Measurements from ENCODE around the gene EVX2.

Gene EVX2

DNA sequence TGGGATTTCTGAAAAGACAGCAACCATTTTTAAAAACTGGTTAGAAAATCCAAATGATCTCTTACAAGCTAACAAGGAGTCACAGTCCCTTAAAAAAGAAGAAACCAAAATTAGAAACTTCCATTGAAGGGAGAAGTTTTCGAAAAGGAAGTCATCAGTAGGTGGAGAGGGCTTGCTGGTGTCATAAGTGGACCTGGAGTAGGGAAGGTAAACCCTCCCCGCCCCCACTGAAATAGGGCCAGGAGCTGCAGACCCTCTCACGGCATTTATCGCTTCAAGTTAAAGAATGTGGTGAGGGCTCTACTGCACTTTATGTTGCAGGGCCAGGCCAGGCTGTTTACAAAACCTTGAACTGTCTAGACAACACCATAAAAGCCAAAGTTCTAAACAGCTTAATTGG is 26.2 kb upstream of the EVX2 start:
- Histone ChIP-seq H3K9ac (ENCODE audit: low read length) (no peak overlapping the region), H3K36me3 (ENCODE audit: control insufficient read depth, insufficient read depth, low read length) (no peaks in the 10 kb centered on the region), H3K27ac (ENCODE audit: low read depth, low read length) (no peak overlapping the region), H3K4me1 (ENCODE audit: control insufficient read depth, insufficient read depth, low read length) (no peaks in the 10 kb centered on the region), H3K4me3 (ENCODE audit: low read length) (no peak overlapping the region), H3K27me3 (ENCODE audit: control insufficient read depth, insufficient read depth, low read length) (peaks cover 49% of the 10 kb centered on the region)

DNA sequence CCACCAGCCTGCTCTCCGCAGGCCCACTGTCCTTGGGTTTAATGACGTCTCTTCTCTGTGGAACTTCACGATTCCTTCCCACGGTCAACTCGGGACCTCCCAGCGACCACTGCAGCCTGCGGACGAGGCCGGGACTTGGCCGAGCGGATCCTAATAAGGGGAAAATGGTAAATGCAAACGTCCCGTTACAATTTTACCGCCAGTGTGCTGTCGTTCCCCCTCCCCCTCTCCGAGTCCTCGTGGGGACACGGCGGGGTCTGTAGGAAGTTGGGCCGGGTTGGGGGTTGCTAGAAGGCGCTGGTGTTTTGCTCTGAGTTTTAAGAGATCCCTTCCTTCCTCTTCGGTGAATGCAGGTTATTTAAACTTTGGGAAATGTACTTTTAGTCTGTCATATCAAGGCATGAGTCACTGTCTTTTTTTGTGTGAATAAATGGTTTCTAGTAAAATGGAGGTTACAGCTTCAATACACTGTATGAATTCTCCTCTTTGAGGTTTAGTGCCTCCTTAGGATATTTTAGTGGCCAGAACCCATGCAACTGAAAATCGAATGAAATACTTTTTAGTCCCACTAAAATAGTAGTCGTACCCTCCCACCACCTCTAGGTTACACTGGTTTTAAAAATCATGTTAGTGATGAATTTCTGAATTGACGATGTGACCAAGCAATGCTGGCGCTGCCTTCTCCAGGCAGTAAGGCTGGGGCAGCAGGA is 25.6 kb upstream of the EVX2 start:
- Histone ChIP-seq H3K4me1 (ENCODE audit: control insufficient read depth, insufficient read depth, low read length) (no peaks in the 10 kb centered on the region), H3K36me3 (ENCODE audit: control insufficient read depth, insufficient read depth, low read length) (no peaks in the 10 kb centered on the region)

DNA sequence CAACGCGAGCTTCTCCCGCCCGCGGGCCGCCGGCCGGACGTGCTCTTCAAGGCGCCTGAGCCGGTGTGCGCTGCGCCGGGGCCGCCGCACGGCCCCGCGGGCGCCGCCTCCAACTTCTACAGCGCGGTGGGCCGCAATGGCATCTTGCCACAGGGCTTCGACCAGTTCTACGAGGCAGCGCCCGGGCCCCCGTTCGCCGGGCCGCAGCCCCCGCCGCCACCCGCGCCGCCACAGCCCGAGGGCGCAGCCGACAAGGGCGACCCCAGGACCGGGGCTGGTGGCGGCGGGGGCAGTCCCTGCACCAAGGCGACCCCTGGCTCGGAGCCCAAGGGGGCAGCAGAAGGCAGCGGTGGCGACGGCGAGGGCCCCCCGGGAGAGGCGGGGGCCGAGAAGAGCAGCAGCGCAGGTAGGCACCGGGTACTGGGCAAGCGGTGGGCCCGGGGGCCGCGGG is 24.0 kb upstream of the EVX2 start:
- H3K36me3 ChIP-seq (ENCODE audit: control insufficient read depth, insufficient read depth, low read length) = no peaks in the 10 kb centered on the region
- H3K9ac ChIP-seq (ENCODE audit: low read length) = no peak overlapping the region
- H3K27me3 ChIP-seq (ENCODE audit: control insufficient read depth, insufficient read depth, low read length) = peaks cover 45% of the 10 kb centered on the region
- H3K4me1 ChIP-seq (ENCODE audit: control insufficient read depth, insufficient read depth, low read length) = no peaks in the 10 kb centered on the region
- H3K4me3 ChIP-seq (ENCODE audit: low read length) = no peak overlapping the region
- no peak overlapping the region for H3K27ac ChIP-seq (ENCODE audit: low read depth, low read length)

More for the DNA sequence above, 25.6 kb upstream of the EVX2 start:
- Histone ChIP-seq H3K27me3 (ENCODE audit: control insufficient read depth, insufficient read depth, low read length) (peaks cover 47% of the 10 kb centered on the region), H3K4me3 (ENCODE audit: low read length) (no peak overlapping the region), H3K9ac (ENCODE audit: low read length) (no peak overlapping the region), H3K27ac (ENCODE audit: low read depth, low read length) (no peak overlapping the region)

DNA sequence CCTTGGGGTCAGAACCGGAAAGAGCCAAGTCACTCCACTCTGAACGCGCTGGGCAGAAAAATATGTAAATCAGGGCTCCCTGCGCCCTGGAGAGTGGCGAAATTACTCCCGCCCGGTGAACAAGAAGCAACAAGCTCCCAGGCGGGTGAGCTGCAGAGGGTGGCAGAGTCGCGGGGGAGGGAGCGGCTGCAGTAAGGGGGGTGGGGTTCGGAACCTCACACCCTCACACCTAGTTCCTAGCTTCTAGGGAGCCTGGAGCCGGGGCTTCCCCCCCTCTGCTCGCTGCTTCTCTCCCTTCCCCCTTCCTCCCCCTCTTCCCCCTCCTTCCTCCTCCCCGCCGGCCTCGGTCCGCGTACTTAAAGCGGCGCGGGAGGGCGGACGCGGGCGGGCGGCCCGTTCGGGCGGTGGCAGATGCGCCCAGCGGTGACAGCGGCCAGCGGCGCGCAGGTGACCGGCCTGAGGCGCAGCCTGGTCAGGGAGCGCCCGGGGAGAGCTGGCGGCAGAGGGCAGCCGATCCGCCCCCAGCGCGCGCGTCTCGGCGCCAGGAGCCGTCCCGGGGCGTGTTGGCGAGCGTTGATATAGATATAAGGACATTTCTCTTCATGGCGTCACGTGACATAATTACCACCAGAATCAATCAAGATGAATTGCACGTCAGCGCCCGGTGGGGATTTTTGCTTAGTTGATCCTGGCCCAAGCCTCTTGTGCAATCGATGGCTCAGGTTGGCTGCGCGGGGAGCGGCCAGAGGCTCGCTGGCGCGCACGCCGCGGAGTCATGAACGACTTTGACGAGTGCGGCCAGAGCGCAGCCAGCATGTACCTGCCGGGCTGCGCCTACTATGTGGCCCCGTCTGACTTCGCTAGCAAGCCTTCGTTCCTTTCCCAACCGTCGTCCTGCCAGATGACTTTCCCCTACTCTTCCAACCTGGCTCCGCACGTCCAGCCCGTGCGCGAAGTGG is 23.1 kb upstream of the EVX2 start, which contains the start of gene HOXD11:
HOXD11 (plus strand) TSS at position 700 of the 959 bp plus-strand sequence; CDS start at position 776, 76 bp downstream.
- no peaks in the 10 kb centered on the region for H3K4me1 ChIP-seq (ENCODE audit: control insufficient read depth, insufficient read depth, low read length)
- peak within 1 kb of the TSS; percentile 63 for H3K4me3 ChIP-seq (ENCODE audit: low read length)
- H3K9ac ChIP-seq (ENCODE audit: low read length) = no peak within 1 kb of the TSS
- peak within 1 kb of the TSS; percentile 48 for H3K27ac ChIP-seq (ENCODE audit: low read depth, low read length)
- peaks cover 39% of the 10 kb centered on the region for H3K27me3 ChIP-seq (ENCODE audit: control insufficient read depth, insufficient read depth, low read length)
- H3K36me3 ChIP-seq (ENCODE audit: control insufficient read depth, insufficient read depth, low read length) = no peaks in the 10 kb centered on the region

DNA sequence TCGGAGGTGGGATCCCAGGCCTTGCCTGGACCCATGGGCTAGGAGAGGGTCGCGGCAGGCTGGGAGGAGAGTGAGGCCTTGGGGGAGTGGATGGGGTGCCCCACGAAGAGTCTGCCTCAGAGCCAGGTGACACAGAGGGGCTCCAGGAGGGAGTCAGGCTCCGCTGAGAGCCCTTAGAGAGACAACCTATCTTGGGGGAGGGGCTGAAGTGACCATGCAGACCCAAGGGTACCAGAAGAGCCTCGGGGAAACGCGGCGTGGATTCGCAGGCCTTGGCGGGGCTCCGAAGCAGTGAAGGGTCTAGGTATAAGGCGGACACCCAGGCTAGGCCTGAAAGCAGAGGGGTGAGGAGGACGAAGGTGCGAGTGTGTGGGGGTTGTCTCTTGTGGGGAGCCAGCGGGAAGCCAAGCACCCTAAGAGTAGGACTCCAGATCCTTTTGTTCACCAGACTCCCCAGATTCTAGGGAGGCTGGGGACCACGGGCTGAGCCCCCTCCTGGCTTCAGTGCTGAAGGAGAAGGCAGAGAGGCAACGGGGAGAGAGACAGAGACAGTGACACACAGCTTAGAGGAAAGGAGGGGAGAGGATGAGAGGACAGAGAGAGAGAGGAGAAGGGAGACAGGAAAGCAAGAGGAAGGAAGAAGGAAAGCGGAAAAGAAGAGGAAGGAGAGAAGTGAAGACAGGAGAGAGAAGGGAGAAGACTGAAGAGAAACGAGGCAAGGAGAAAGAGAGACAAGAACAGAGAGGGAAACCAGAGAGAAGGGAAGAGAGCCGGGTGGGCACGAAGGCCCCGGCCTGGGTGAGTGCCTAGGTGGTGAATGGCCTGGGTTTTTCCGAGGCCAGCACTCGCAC is 22.2 kb upstream of the EVX2 start:
- Histone ChIP-seq H3K27me3 (ENCODE audit: control insufficient read depth, insufficient read depth, low read length) (peaks cover 43% of the 10 kb centered on the region), H3K4me1 (ENCODE audit: control insufficient read depth, insufficient read depth, low read length) (no peaks in the 10 kb centered on the region), H3K36me3 (ENCODE audit: control insufficient read depth, insufficient read depth, low read length) (no peaks in the 10 kb centered on the region), H3K4me3 (ENCODE audit: low read length) (peak overlapping the region; percentile 63), H3K27ac (ENCODE audit: low read depth, low read length) (peak overlapping the region; percentile 48), H3K9ac (ENCODE audit: low read length) (no peak overlapping the region)

DNA sequence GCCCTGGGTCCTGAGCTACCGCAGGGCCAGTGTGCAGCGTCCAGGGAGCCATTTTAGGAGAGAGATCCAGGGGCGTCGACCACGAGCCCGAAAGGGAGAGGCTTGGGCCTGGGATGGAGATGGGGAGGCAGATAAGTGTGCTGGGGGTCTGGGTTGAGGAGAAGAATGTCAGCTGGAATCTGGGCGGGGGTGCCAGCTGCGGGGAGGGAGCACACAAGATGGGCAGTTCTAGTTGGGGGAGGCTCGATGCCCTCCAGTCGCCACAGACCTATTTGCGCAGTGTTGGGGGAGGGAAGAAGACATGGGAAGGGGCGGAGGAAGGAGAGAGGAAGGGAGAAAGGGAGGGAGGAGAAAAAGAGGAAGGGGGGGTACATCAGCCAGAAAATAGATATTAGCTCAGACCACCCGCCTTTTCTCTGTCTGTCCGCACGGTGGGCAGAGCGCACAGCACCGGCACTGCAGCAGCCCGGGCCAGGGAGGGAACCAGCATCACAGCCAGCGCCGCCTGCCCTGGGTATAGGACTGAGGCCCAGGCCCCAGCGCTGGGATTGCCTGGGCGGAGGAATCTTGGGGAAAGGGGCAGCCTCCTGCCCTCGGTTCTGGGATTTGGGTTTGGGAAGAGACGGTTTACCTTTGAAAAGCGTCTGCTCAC is 21.4 kb upstream of the EVX2 start:
- H3K36me3 ChIP-seq (ENCODE audit: control insufficient read depth, insufficient read depth, low read length) = no peaks in the 10 kb centered on the region
- H3K9ac ChIP-seq (ENCODE audit: low read length) = no peak overlapping the region
- no peaks in the 10 kb centered on the region for H3K4me1 ChIP-seq (ENCODE audit: control insufficient read depth, insufficient read depth, low read length)
- H3K27me3 ChIP-seq (ENCODE audit: control insufficient read depth, insufficient read depth, low read length) = peaks cover 49% of the 10 kb centered on the region
- peak overlapping the region; percentile 31 for H3K4me3 ChIP-seq (ENCODE audit: low read length)
- H3K27ac ChIP-seq (ENCODE audit: low read depth, low read length) = peak overlapping the region; percentile 48

DNA sequence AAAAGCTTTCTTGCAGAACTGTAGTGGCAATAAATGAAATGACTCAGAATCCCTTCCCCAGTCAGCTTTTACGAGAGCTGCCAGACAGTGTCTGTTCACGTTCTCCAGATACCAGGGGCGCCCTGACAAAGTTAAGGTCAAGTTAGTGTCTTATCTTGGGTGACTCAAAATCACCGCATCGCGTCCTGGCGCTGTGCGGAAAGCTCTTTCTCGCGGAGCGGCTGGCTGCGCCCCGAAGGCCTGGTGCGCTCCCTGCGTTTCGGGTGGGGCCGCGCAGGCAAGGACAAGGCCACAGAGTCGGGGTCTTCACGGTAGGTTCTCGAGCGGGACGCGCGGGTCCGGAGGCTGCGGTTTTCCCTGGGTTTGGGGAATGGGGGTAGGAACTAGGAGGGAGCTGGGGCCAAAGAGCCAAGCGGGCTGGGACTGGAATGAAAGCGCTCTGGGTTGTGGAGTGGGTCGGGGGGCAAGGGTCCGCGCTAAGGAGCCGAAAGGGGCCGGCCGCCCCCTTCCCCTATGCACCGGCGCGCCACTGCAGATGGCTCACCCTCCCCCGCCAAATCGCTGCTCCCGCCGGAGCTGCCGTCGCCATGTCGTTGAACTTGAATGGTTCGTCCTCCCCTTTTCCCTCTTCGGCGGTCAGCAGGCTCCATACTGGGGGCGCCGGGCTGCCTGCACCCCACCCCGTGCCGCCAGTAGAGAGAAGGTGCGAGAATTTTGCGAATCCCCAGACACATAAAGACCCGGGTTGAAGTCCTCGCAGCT is 20.7 kb upstream of the EVX2 start:
- H3K9ac ChIP-seq (ENCODE audit: low read length) = no peak overlapping the region
- peak overlapping the region; percentile 29 for H3K4me3 ChIP-seq (ENCODE audit: low read length)
- peaks cover 50% of the 10 kb centered on the region for H3K27me3 ChIP-seq (ENCODE audit: control insufficient read depth, insufficient read depth, low read length)
- no peaks in the 10 kb centered on the region for H3K4me1 ChIP-seq (ENCODE audit: control insufficient read depth, insufficient read depth, low read length)
- H3K27ac ChIP-seq (ENCODE audit: low read depth, low read length) = peak overlapping the region; percentile 48
- no peaks in the 10 kb centered on the region for H3K36me3 ChIP-seq (ENCODE audit: control insufficient read depth, insufficient read depth, low read length)

DNA sequence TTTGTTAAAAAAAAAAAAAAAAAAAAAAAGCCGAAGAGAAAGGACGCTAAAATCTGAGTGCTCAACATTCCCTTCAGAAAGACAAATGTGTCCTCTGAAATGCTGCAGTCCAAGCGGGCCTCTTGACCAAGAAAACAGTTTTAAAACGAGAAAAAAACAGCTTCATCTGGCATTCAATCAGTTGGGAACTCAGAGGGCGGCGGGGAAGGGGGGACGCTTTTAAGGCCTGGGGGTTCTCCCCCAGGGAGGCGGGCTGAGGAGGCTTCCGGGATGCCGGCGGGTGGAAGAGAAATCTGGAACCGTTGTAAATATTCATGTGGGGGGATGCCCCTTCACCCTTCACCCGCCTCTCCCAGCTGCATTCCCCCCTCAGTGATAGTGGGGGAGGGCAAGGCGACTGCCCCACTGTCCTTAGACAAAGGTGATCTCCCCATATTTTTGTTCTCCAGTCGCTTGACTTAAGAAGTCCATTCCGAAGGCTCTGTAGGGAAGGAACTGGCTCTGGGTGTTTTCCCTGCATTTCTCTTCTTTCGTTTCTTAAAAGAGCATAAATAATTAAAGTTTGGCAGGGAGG is 20.1 kb upstream of the EVX2 start:
- Histone ChIP-seq H3K4me3 (ENCODE audit: low read length) (peak overlapping the region; percentile 29), H3K36me3 (ENCODE audit: control insufficient read depth, insufficient read depth, low read length) (no peaks in the 10 kb centered on the region), H3K27ac (ENCODE audit: low read depth, low read length) (peak overlapping the region; percentile 48), H3K4me1 (ENCODE audit: control insufficient read depth, insufficient read depth, low read length) (no peaks in the 10 kb centered on the region), H3K9ac (ENCODE audit: low read length) (no peak overlapping the region), H3K27me3 (ENCODE audit: control insufficient read depth, insufficient read depth, low read length) (peaks cover 50% of the 10 kb centered on the region)

DNA sequence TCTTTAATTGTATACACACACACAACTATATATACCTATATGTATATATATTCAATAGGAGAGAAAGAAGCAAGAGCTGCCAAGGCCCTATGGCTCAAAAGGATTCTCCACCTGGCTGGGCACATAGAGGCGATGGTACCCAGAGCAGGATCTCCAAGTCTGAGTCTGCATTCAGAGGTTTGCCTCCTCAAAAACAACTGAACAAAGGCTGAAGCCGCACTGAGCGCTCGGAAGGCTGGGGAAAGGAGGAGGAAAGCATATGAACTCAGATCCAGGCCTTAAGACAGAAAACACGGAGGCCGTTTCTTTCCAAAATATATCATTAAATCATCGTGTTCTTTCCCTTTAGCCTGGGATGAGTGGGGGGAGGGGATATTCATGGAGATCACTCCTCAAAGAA is 19.4 kb upstream of the EVX2 start:
- Histone ChIP-seq H3K36me3 (ENCODE audit: control insufficient read depth, insufficient read depth, low read length) (no peaks in the 10 kb centered on the region), H3K4me3 (ENCODE audit: low read length) (no peak overlapping the region), H3K27ac (ENCODE audit: low read depth, low read length) (no peak overlapping the region), H3K4me1 (ENCODE audit: control insufficient read depth, insufficient read depth, low read length) (no peaks in the 10 kb centered on the region), H3K27me3 (ENCODE audit: control insufficient read depth, insufficient read depth, low read length) (peaks cover 55% of the 10 kb centered on the region), H3K9ac (ENCODE audit: low read length) (no peak overlapping the region)

DNA sequence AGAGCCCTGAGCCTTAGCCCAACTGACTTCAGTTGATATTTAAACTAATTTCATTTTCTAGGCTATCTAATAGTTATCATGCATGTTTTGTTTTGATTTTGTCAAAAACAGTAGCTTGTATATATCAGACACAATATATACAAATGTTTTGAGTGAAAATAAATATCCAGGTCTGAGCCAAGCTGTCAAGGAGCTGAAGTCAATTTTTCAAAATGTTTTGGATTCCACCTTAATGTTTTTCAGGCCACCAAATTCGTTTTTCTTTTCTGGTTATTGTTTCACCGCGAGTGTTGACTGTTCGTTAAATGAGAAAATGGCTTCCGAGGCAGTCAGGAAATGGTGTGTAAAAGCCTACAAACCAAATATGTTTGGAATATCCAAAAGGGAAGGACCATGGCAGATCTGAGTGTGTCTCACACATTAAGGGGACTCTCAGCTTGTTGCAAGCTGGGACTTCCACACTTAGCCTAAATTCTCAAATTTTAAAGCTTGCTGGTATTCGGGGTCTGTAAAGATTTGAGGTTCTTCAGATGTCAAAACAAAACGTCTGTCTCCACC is 18.6 kb upstream of the EVX2 start:
- Histone ChIP-seq H3K27ac (ENCODE audit: low read depth, low read length) (no peak overlapping the region), H3K36me3 (ENCODE audit: control insufficient read depth, insufficient read depth, low read length) (no peaks in the 10 kb centered on the region), H3K4me3 (ENCODE audit: low read length) (no peak overlapping the region), H3K9ac (ENCODE audit: low read length) (no peak overlapping the region), H3K27me3 (ENCODE audit: control insufficient read depth, insufficient read depth, low read length) (peaks cover 61% of the 10 kb centered on the region), H3K4me1 (ENCODE audit: control insufficient read depth, insufficient read depth, low read length) (peaks cover 2% of the 10 kb centered on the region)

DNA sequence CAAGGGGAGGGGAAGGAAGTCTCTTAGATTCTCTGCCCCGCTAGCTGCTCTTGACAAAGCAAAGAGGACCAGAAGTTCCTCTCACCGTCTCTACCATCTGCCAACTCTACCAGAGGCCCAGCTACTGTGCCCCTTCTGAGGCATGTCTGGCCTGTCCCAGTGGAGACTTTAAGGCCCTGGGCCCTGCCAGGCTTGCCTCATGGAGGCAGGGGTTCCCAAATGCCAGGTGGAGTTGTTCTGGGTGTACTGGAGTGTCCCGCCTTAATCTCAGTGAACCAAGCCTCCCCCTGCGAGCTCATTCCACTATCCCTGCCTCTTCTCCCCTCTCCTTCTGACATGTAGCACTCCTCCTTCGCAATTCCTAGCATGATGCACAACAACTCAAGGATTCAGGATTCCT is 18.1 kb upstream of the EVX2 start:
- Histone ChIP-seq H3K4me1 (ENCODE audit: control insufficient read depth, insufficient read depth, low read length) (peaks cover 2% of the 10 kb centered on the region), H3K36me3 (ENCODE audit: control insufficient read depth, insufficient read depth, low read length) (no peaks in the 10 kb centered on the region), H3K27me3 (ENCODE audit: control insufficient read depth, insufficient read depth, low read length) (peaks cover 61% of the 10 kb centered on the region), H3K9ac (ENCODE audit: low read length) (no peak overlapping the region), H3K4me3 (ENCODE audit: low read length) (no peak overlapping the region), H3K27ac (ENCODE audit: low read depth, low read length) (no peak overlapping the region)
